ENCODE results near the gene IKZF3. TPM values are rescaled to one million over a fixed set of nuclear protein-coding genes. Genes with fewer than 3 reads are reported as not detected.

IKZF3 gene
- total RNA-seq, 1 donor from 2014 or later: 0.34 TPM

GRCh38 chr17:39716073-39716818 lies 147.9 kb downstream of the IKZF3 start:
- no peak for TF ChIP-seq CTCF (IDR thresholded peaks at IDR 0.05; ENCODE audit: insufficient read depth, low read depth, low read length)
- TF ChIP-seq EZH2 (IDR thresholded peaks at IDR 0.05; ENCODE audit: insufficient read depth, low read length): no peak
- Histone ChIP-seq H3K79me2 (ENCODE audit: insufficient read depth, low read length) (no peaks in the 10 kb centered on the region), H2AFZ (ENCODE audit: low read depth, low read length) (no peak overlapping the region), H3K9me3 (ENCODE audit: insufficient read depth, low read depth, low read length) (no peaks in the 10 kb centered on the region), H3K4me3 (ENCODE audit: insufficient read depth, low read depth, low read length) (no peak overlapping the region), H4K20me1 (ENCODE audit: insufficient read depth, low read length) (no peaks in the 10 kb centered on the region), H3K27me3 (ENCODE audit: insufficient read depth, low read length) (no peaks in the 10 kb centered on the region), H3K9ac (ENCODE audit: low read length) (no peak overlapping the region), H3K4me2 (ENCODE audit: low read length) (no peak overlapping the region), H3K36me3 (ENCODE audit: insufficient read depth, low read length) (peaks cover 14% of the 10 kb centered on the region), H3K27ac (ENCODE audit: low read depth, low read length) (no peak overlapping the region), H3K4me1 (ENCODE audit: insufficient read depth, low read length) (no peaks in the 10 kb centered on the region)
- no peaks in the 10 kb centered on the region for H3K9me3 Mint-ChIP-seq (ENCODE audit: unreplicated experiment)
- no peak overlapping the region for H3K27ac Mint-ChIP-seq (ENCODE audit: unreplicated experiment)
- DNase-seq (ENCODE audit: low read depth) (no peak), FAIRE-seq (no peak)
- no peaks in the 10 kb centered on the region for H3K4me1 Mint-ChIP-seq (ENCODE audit: low read depth, unreplicated experiment)
- no peaks in the 10 kb centered on the region for H3K27me3 Mint-ChIP-seq (ENCODE audit: low read depth, unreplicated experiment)
- peaks cover 11% of the 10 kb centered on the region for H3K36me3 Mint-ChIP-seq (ENCODE audit: low read depth, unreplicated experiment)
- H3K4me3 Mint-ChIP-seq (ENCODE audit: unreplicated experiment): no peak overlapping the region

GRCh38 chr17:39715375-39716072 lies 148.6 kb downstream of the IKZF3 start:
- Mint-ChIP-seq H3K9me3 (ENCODE audit: unreplicated experiment) (no peaks in the 10 kb centered on the region), H3K27me3 (ENCODE audit: low read depth, unreplicated experiment) (no peaks in the 10 kb centered on the region), H3K27ac (ENCODE audit: unreplicated experiment) (no peak overlapping the region), H3K36me3 (ENCODE audit: low read depth, unreplicated experiment) (peaks cover 11% of the 10 kb centered on the region), H3K4me1 (ENCODE audit: low read depth, unreplicated experiment) (no peaks in the 10 kb centered on the region), H3K4me3 (ENCODE audit: unreplicated experiment) (no peak overlapping the region)
- H3K27me3 ChIP-seq (ENCODE audit: insufficient read depth, low read length): no peaks in the 10 kb centered on the region
- TF ChIP-seq CTCF (IDR thresholded peaks at IDR 0.05; ENCODE audit: insufficient read depth, low read depth, low read length) (no peak), EZH2 (IDR thresholded peaks at IDR 0.05; ENCODE audit: insufficient read depth, low read length) (no peak)
- H3K9me3 ChIP-seq (ENCODE audit: insufficient read depth, low read depth, low read length): no peaks in the 10 kb centered on the region
- no peak overlapping the region for H3K9ac ChIP-seq (ENCODE audit: low read length)
- DNase-seq (ENCODE audit: low read depth): no peak
- no peaks in the 10 kb centered on the region for H3K79me2 ChIP-seq (ENCODE audit: insufficient read depth, low read length)
- no peak overlapping the region for H2AFZ ChIP-seq (ENCODE audit: low read depth, low read length)
- no peak overlapping the region for H3K4me2 ChIP-seq (ENCODE audit: low read length)
- H3K27ac ChIP-seq (ENCODE audit: low read depth, low read length): no peak overlapping the region
- H3K4me1 ChIP-seq (ENCODE audit: insufficient read depth, low read length): no peaks in the 10 kb centered on the region
- FAIRE-seq: no peak
- no peak overlapping the region for H3K4me3 ChIP-seq (ENCODE audit: insufficient read depth, low read depth, low read length)
- peaks cover 15% of the 10 kb centered on the region for H3K36me3 ChIP-seq (ENCODE audit: insufficient read depth, low read length)
- peaks cover under 1% of the 10 kb centered on the region for H4K20me1 ChIP-seq (ENCODE audit: insufficient read depth, low read length)

GRCh38 chr17:39714234-39714633 lies 149.9 kb downstream of the IKZF3 start:
- Histone ChIP-seq H3K4me3 (ENCODE audit: insufficient read depth, low read depth, low read length) (no peak overlapping the region), H3K36me3 (ENCODE audit: insufficient read depth, low read length) (peaks cover 17% of the 10 kb centered on the region), H3K4me1 (ENCODE audit: insufficient read depth, low read length) (no peaks in the 10 kb centered on the region), H3K27ac (ENCODE audit: low read depth, low read length) (no peak overlapping the region), H3K79me2 (ENCODE audit: insufficient read depth, low read length) (no peaks in the 10 kb centered on the region), H2AFZ (ENCODE audit: low read depth, low read length) (no peak overlapping the region), H3K9ac (ENCODE audit: low read length) (no peak overlapping the region), H4K20me1 (ENCODE audit: insufficient read depth, low read length) (peaks cover 6% of the 10 kb centered on the region), H3K27me3 (ENCODE audit: insufficient read depth, low read length) (no peaks in the 10 kb centered on the region), H3K9me3 (ENCODE audit: insufficient read depth, low read depth, low read length) (no peaks in the 10 kb centered on the region), H3K4me2 (ENCODE audit: low read length) (no peak overlapping the region)
- TF ChIP-seq CTCF (IDR thresholded peaks at IDR 0.05; ENCODE audit: insufficient read depth, low read depth, low read length): no peak
- TF ChIP-seq EZH2 (IDR thresholded peaks at IDR 0.05; ENCODE audit: insufficient read depth, low read length): no peak
- Mint-ChIP-seq H3K4me3 (ENCODE audit: unreplicated experiment) (no peak overlapping the region), H3K4me1 (ENCODE audit: low read depth, unreplicated experiment) (no peaks in the 10 kb centered on the region), H3K27ac (ENCODE audit: unreplicated experiment) (no peak overlapping the region), H3K36me3 (ENCODE audit: low read depth, unreplicated experiment) (peaks cover 7% of the 10 kb centered on the region), H3K9me3 (ENCODE audit: unreplicated experiment) (no peaks in the 10 kb centered on the region), H3K27me3 (ENCODE audit: low read depth, unreplicated experiment) (no peaks in the 10 kb centered on the region)
- FAIRE-seq (no peak), DNase-seq (ENCODE audit: low read depth) (no peak)
